Lower leg skin (tissue), 3 donors: ENCODE results near the gene CXXC5.

Experiments used
- CTCF ChIP-seq, 3 donors: fragments of 450-650 bp; IDR thresholded peaks; one replicate each; pipeline ENCODE4 v1.5.1; 2016; ENCODE audit warnings: antibody characterized with exemption in 3 of 3, mild to moderate bottlenecking in 3 of 3, moderate library complexity in 2 of 3
- POLR2A ChIP-seq, 2 donors: fragments of 450-650 bp; IDR thresholded peaks; one replicate each; pipeline ENCODE4 v1.6.1; 2016 to 2017; ENCODE audit warnings: antibody characterized with exemption in 2 of 2, mild to moderate bottlenecking in 1 of 2, moderate library complexity in 1 of 2

- no peak for TF ChIP-seq CTCF (IDR thresholded peaks at IDR 0.05)
- no peak for TF ChIP-seq POLR2A (IDR thresholded peaks at IDR 0.05)
Measured at GRCh38 chr5:139685886-139686285, 37.7 kb downstream of the CXXC5 start.
